ENCODE data around the gene ERVW-1.
"Not testable (repeated sequence)": the region's sequence is repeated elsewhere in the genome, so short reads cannot be mapped to it uniquely, and the experiment has no call there.

GRCh38 chr7:92475851-92476590, 1.7 kb downstream of the ERVW-1 start:
- not testable (repeated sequence) for TF ChIP-seq EZH2 (IDR thresholded peaks at IDR 0.05); POLR2AphosphoS5 (IDR thresholded peaks at IDR 0.05; ENCODE audit: borderline replicate concordance, low read depth, low read length)

Data from SK-N-MC (cell line).